ENCODE measurements around the gene ZNF664.

The ZNF664 gene

DNA sequence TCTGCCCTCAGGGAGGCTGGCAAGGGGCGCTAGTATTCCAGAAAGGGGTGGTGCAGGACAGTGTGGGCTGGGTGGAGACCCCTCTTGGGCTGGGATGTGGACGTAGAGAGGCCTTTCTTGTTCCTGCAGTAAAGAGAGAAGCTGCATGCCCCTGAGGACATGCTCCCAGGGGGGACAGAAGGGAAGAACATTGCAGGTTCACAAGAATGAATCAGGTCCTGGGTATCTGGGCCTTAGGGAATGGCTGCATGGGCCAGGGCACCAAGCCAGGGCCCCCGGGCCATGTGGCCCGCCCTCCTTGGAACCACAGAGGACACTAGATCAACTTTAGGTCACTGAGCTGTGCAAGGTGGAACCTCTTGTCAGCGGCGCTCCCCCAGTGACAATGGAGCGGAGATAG is 51.8 kb downstream of the ZNF664 start:
- no peaks in the 10 kb centered on the region for H3K79me2 ChIP-seq (ENCODE audit: insufficient read depth, low read depth)
- H3K4me3 ChIP-seq (IDR thresholded peaks at IDR 0.05; ENCODE audit: insufficient read depth, low read depth, low read length), result no peak overlapping the region
- no peaks in the 10 kb centered on the region for H4K20me1 ChIP-seq (ENCODE audit: insufficient read depth)
- no peaks in the 10 kb centered on the region for H3K36me3 ChIP-seq (ENCODE audit: insufficient read depth)
- TF ChIP-seq, protein P1, sequence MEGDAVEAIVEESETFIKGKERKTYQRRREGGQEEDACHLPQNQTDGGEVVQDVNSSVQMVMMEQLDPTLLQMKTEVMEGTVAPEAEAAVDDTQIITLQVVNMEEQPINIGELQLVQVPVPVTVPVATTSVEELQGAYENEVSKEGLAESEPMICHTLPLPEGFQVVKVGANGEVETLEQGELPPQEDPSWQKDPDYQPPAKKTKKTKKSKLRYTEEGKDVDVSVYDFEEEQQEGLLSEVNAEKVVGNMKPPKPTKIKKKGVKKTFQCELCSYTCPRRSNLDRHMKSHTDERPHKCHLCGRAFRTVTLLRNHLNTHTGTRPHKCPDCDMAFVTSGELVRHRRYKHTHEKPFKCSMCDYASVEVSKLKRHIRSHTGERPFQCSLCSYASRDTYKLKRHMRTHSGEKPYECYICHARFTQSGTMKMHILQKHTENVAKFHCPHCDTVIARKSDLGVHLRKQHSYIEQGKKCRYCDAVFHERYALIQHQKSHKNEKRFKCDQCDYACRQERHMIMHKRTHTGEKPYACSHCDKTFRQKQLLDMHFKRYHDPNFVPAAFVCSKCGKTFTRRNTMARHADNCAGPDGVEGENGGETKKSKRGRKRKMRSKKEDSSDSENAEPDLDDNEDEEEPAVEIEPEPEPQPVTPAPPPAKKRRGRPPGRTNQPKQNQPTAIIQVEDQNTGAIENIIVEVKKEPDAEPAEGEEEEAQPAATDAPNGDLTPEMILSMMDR (conservative IDR thresholded peaks at IDR 0.05; ENCODE audit: low read depth, low read length), result no peak
- no peak overlapping the region for H3K27ac ChIP-seq
- no peaks in the 10 kb centered on the region for H3K27me3 ChIP-seq (ENCODE audit: insufficient read depth, low read depth)
- no peak overlapping the region for H3K4me2 ChIP-seq
- H2AFZ ChIP-seq (ENCODE audit: low read depth), result no peak overlapping the region
- H3K9ac ChIP-seq, result no peak overlapping the region
- no peaks in the 10 kb centered on the region for H3K4me1 ChIP-seq (ENCODE audit: low read depth, poor library complexity, severe bottlenecking)

DNA sequence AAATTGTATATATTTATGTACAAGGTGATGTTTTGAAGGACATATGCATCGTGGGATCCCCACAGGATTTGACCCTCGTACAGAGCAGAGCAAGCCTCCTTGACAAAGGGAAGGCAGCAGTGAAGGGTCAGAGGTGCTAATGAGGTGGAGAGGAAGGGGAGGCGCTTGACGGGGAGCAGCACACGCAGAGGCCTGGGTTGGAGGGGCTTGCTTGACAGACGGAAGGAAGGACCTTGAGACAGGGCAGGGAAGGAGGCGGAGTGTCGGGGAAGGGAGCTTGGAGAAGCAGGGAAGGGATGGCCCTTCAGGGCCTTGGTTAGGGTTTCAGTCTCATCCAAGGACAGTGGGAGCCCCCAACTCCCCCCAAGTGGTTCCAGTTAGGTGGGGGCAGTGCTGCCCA is 52.6 kb downstream of the ZNF664 start:
- Histone ChIP-seq H3K4me2 (no peak overlapping the region), H3K27me3 (ENCODE audit: insufficient read depth, low read depth) (no peaks in the 10 kb centered on the region), H2AFZ (ENCODE audit: low read depth) (no peak overlapping the region), H3K79me2 (ENCODE audit: insufficient read depth, low read depth) (no peaks in the 10 kb centered on the region), H3K4me3 (IDR thresholded peaks at IDR 0.05; ENCODE audit: insufficient read depth, low read depth, low read length) (no peak overlapping the region), H3K27ac (no peak overlapping the region), H4K20me1 (ENCODE audit: insufficient read depth) (no peaks in the 10 kb centered on the region), H3K9ac (no peak overlapping the region), H3K36me3 (ENCODE audit: insufficient read depth) (no peaks in the 10 kb centered on the region), H3K4me1 (ENCODE audit: low read depth, poor library complexity, severe bottlenecking) (no peaks in the 10 kb centered on the region)
- TF ChIP-seq, protein P1 (conservative IDR thresholded peaks at IDR 0.05; ENCODE audit: low read depth, low read length), result no peak

DNA sequence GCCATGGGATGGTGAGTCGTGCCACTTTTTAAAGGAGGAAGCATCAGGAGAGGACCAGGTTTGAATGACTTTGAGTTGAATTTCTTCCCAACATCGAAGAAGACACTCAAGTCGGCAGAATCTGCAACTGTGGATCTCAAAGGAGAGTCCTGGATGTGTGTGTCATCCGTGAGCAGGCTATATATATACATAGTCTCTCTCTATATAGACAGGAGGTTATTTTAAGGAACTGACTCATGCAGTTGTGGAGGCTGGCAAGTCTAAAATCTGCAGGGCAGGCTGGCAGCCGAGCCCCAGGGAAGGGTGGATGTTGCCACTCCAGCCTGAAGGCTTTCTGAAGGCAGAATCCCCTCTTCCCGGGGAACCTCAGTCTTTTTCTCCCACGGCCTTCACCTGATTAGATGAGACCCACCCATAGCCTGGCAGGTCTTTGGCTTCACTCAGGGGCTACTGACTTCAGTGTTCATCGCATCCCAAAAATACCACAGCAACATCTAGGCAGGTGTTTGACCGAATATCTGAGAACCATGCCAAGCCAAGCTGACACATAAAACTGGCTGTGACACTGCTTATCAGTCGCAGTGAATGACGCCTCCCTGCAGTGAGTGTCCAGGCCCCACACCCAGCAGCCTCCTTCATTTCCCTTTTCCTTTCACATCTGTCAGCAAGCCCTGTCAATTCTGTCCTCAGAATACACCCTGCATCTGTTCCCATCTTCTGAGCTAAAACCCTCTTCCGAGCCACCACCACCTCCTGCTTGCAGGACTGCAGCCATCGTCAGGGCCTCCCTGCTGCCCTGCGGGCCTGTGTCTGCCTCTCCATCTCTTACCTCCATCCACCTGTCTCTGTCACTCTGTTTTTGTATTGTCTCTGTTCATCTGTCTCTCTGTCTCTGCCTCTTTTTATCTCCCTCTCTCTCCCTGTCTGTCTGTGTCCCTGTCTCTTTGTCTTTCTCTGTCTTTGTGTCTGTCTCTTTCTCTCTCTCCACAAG is 54.0 kb downstream of the ZNF664 start:
- no peak overlapping the region for H2AFZ ChIP-seq (ENCODE audit: low read depth)
- no peak overlapping the region for H3K9ac ChIP-seq
- TF ChIP-seq, protein P1 (conservative IDR thresholded peaks at IDR 0.05; ENCODE audit: low read depth, low read length), result no peak
- H3K4me2 ChIP-seq, result no peak overlapping the region
- no peak overlapping the region for H3K27ac ChIP-seq
- no peaks in the 10 kb centered on the region for H3K36me3 ChIP-seq (ENCODE audit: insufficient read depth)
- H3K27me3 ChIP-seq (ENCODE audit: insufficient read depth, low read depth), result no peaks in the 10 kb centered on the region
- no peaks in the 10 kb centered on the region for H4K20me1 ChIP-seq (ENCODE audit: insufficient read depth)
- no peak overlapping the region for H3K4me3 ChIP-seq (IDR thresholded peaks at IDR 0.05; ENCODE audit: insufficient read depth, low read depth, low read length)
- H3K4me1 ChIP-seq (ENCODE audit: low read depth, poor library complexity, severe bottlenecking), result no peaks in the 10 kb centered on the region
- H3K79me2 ChIP-seq (ENCODE audit: insufficient read depth, low read depth), result no peaks in the 10 kb centered on the region

DNA sequence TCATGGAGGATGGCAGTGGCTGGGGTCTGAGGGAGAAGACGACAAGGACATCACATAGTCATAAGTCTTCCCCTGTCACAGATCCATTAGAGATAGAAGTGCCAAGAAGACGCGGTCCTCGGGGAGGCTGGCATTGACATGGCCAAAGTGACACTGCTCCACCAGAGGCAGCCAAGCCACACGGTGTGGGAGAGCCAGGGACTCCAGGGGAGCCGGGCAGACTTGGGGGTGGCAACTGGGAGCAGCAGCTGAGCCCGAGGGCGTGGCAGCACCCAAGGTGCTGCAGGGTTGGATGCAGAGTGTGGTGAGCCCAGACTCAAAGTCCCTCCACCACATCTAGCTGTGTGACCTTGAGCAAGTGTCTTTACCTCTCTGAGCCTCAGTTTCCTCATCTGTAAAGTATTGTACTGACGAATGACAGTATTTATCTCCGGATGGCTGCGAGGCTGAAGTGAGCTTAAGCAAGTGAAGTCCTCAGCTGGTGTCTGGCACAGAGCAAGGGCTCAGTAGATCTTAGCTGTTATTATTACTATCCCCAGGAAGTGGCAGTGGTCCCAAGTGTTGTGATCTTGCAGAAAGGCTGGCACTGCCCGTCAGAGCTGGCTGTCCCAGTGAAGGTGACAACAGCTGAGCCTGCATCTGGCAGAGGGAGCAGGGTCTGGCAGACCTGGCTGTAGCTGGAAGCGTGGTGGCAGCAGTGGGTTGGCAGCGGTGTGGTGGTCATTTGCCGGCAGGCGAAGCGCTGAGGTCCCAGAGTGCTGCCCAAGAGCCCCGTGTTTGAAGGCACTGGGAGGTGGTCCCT is 54.9 kb downstream of the ZNF664 start:
- Histone ChIP-seq H3K79me2 (ENCODE audit: insufficient read depth, low read depth) (no peaks in the 10 kb centered on the region), H3K36me3 (ENCODE audit: insufficient read depth) (no peaks in the 10 kb centered on the region), H3K27ac (no peak overlapping the region), H3K27me3 (ENCODE audit: insufficient read depth, low read depth) (no peaks in the 10 kb centered on the region), H3K9ac (no peak overlapping the region), H3K4me3 (IDR thresholded peaks at IDR 0.05; ENCODE audit: insufficient read depth, low read depth, low read length) (no peak overlapping the region), H3K4me2 (no peak overlapping the region), H4K20me1 (ENCODE audit: insufficient read depth) (no peaks in the 10 kb centered on the region), H3K4me1 (ENCODE audit: low read depth, poor library complexity, severe bottlenecking) (no peaks in the 10 kb centered on the region), H2AFZ (ENCODE audit: low read depth) (no peak overlapping the region)
- TF ChIP-seq, protein P1 (conservative IDR thresholded peaks at IDR 0.05; ENCODE audit: low read depth, low read length), result no peak
